ENCODE measurements around the gene NEURL3. TPM values are rescaled to one million over a fixed set of nuclear protein-coding genes. Genes with fewer than 3 reads are reported as not detected.

Gene NEURL3
- total RNA-seq, 2 donors from 2014 or later = 40.7 to 71.2 TPM

- Histone ChIP-seq H3K4me3 (no peak overlapping the region), H3K4me1 (peaks cover 30% of the 10 kb centered on the region), H3K9me3 (no peaks in the 10 kb centered on the region), H3K27me3 (no peaks in the 10 kb centered on the region), H3K36me3 (replicated peaks in 1 of 2; ENCODE audit: insufficient read depth in 1 of 2, low read depth in 2 of 2) (no peaks in the 10 kb centered on the region), H3K27ac (no peak overlapping the region)
- no peak for ATAC-seq
- DNase-seq = no peak
- 56 to 61% methylated on average over 5 of the region's 5 CpGs for WGBS, 2 donors
- intact Hi-C loops (cut with DNase I) = no loop called here
- TF ChIP-seq CTCF (IDR thresholded peaks at IDR 0.05) = no peak
- TF ChIP-seq POLR2A (IDR thresholded peaks at IDR 0.05) = no peak
These were observed 29.6 kb upstream of the NEURL3 start for GRCh38 chr2:96534701-96535181.

DNA sequence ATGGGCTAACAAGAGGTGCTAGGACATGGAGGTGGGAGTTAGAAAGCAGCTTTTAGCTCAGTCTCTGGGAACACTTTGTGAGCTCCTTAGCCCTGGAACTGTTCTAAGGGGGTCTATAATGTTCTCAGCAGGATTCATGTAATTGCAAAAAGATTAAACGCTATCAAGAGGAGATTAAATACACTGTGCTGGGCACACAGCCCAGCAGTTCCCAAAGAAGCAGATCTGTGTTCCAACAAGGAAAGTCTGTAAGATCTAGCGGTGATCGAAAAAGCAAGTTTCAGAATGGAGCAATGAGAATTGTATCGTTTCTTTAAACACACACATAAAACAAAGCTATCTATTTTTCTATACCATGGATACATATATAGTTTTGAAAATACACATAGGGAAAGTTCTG is 29.0 kb upstream of the NEURL3 start:
- peaks cover 30% of the 10 kb centered on the region for H3K4me1 ChIP-seq
- H3K27ac ChIP-seq = peak overlapping the region in 1 of 4 donors; percentile 49
- WGBS, 2 donors = 35 to 43% methylated on average over 4 of the region's 4 CpGs
- no peak for ATAC-seq
- no peak for TF ChIP-seq POLR2A (IDR thresholded peaks at IDR 0.05)
- TF ChIP-seq CTCF (IDR thresholded peaks at IDR 0.05) = no peak
- no peak overlapping the region for H3K4me3 ChIP-seq
- DNase-seq = no peak
- H3K36me3 ChIP-seq (replicated peaks in 1 of 2; ENCODE audit: insufficient read depth in 1 of 2, low read depth in 2 of 2) = no peaks in the 10 kb centered on the region
- no peaks in the 10 kb centered on the region for H3K27me3 ChIP-seq
- intact Hi-C loops (cut with DNase I) = no loop called here
- no peaks in the 10 kb centered on the region for H3K9me3 ChIP-seq

DNA sequence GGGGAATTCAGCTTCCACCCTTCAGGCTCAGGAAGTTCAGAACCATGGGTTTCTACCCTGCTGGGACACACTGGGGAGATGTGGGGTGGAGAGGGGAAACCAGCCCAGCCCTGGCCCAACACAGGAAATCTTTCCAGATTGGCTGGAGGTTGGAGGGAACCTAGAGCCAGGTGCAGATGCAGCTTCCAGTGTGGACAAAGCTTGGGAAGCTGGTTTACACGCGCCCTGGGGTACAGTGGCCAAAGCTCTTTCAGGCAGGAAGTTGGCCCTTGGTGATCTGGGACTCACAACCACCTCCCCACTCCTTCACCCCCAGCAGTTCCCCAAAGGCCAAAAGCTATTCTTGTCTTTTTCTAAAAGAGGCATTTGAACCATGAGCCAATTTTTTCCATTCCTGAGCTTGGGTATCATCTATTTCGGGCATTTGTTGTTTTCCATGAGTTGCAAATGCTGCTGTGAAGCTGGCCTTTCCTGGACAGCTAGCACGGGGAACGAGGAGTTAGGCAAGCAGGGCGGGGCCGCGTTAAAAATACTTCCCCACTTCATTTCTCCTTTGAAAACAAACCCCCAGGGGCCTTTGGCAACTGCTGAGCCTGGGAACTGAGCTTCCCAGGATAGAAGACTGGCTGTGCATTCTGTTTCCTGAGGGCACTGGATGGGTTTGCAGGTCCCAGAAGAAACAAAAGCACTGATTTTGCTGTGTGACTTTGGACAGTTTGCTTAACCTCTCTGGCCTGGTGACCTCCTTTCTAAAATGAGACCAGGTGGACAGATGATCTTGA is 28.3 kb upstream of the NEURL3 start:
- Histone ChIP-seq H3K27ac (peak overlapping the region; percentile 40 to 68 (median 45)), H3K4me1 (peaks cover 29% of the 10 kb centered on the region), H3K4me3 (no peak overlapping the region), H3K27me3 (no peaks in the 10 kb centered on the region), H3K36me3 (replicated peaks in 1 of 2; ENCODE audit: insufficient read depth in 1 of 2, low read depth in 2 of 2) (no peaks in the 10 kb centered on the region), H3K9me3 (no peaks in the 10 kb centered on the region)
- WGBS, 2 donors = 42 to 69% methylated on average over 8 of the region's 8 CpGs
- ATAC-seq (no peak), DNase-seq (peak in 3 of 4 donors; percentile 44 to 72 (median 51))
- TF ChIP-seq POLR2A (IDR thresholded peaks at IDR 0.05) (no peak), CTCF (IDR thresholded peaks at IDR 0.05) (no peak)
- intact Hi-C loops (cut with DNase I) = no loop called here

DNA sequence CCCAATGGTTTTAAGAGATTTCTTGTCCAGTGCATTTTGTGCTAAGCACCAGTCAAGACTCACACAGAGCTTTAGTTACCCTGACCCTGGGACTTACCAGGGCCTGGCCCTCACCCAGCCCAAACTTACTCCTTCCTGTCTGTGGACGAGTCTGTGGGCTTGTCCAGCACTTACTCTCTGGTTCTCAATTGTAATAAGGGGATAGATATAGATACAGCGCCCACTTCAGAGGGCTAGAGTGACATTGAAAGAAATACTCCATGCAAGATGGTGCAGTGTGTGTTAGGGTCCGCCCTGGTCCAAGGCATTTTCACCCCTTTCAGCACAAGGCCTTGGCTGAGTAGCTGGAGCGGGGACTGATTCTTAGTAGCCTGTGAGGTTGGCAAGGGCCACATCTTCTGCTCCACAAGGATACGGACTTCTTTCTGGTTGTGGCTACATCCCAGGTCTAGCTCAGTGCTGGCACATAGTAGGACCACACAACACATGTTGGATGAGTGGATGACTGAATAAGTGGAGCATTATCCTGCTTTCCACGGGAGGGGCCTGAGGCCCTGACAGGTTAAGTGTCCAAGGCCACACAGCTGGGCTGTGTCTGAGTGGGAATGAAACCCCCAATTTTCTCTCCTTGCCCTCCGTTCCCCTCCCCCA is 27.6 kb upstream of the NEURL3 start:
- Histone ChIP-seq H3K9me3 (no peaks in the 10 kb centered on the region), H3K4me3 (no peak overlapping the region)
- intact Hi-C loops (cut with DNase I) = no loop called here

More for the DNA sequence above, 27.6 kb upstream of the NEURL3 start:
- Histone ChIP-seq H3K36me3 (replicated peaks in 1 of 2; ENCODE audit: insufficient read depth in 1 of 2, low read depth in 2 of 2) (no peaks in the 10 kb centered on the region), H3K4me1 (peaks cover 22% of the 10 kb centered on the region), H3K27ac (peak overlapping the region; percentile 40 to 68 (median 45)), H3K27me3 (no peaks in the 10 kb centered on the region)
- DNase-seq = no peak
- no peak for ATAC-seq
- WGBS, 2 donors = 77 to 82% methylated on average over 4 to 7 of the region's 7 CpGs
- TF ChIP-seq POLR2A (IDR thresholded peaks at IDR 0.05) (no peak), CTCF (IDR thresholded peaks at IDR 0.05) (no peak)
